GM18951 (cell line): ENCODE results near the gene NHSL1.

ENCODE experiments used
- POLR2A ChIP-seq: IDR thresholded peaks from 4 replicates; pipeline ENCODE4 v1.6.1; 2011; ENCODE audit warnings: mild to moderate bottlenecking; ENCODE audit not compliant: insufficient read length, insufficient read depth; ENCODE audit errors: extremely low read depth
- in situ Hi-C: fragments of 300-500 bp; cut with MboI; formaldehyde crosslinking; loops from one replicate; pipeline ENCODE4 v1.12.0; 2022; ENCODE audit warnings: low sequenced_read_pairs, mixed read lengths, inconsistent platforms; ENCODE audit not compliant: unreplicated experiment

The NHSL1 gene

GRCh38 chr6:138382498-138383265 lies 116.6 kb downstream of the NHSL1 start:
- in situ Hi-C loops, result loop anchor here (10.0 kb wide), 1 partner anchor 138 kb away; no protein-coding TSS in a partner anchor
- no peak for TF ChIP-seq POLR2A

GRCh38 chr6:138378463-138378862 lies 120.8 kb downstream of the NHSL1 start:
- TF ChIP-seq POLR2A, result no peak
- in situ Hi-C loops, result no loop called here

- in situ Hi-C loops, result no loop called here
These were observed 121.5 kb downstream of the NHSL1 start, which contains the start of gene SMIM28 for GRCh38 chr6:138377844-138378243. Gene SMIM28, plus strand, starts transcription at chr6:138377905. Its CDS starts 168 bp downstream, at chr6:138378073.

GRCh38 chr6:138377042-138377441 lies 122.3 kb downstream of the NHSL1 start:
- no peak for TF ChIP-seq POLR2A
- in situ Hi-C loops, result no loop called here

More at GRCh38 chr6:138377844-138378243, 121.5 kb downstream of the NHSL1 start, which contains the start of gene SMIM28:
- TF ChIP-seq POLR2A, result no peak

GRCh38 chr6:138374815-138375214 lies 124.5 kb downstream of the NHSL1 start:
- in situ Hi-C loops, result no loop called here
- no peak for TF ChIP-seq POLR2A

- in situ Hi-C loops, result no loop called here
- TF ChIP-seq POLR2A, result no peak
These were observed 125.1 kb downstream of the NHSL1 start for GRCh38 chr6:138374230-138374629.

GRCh38 chr6:138372711-138373463 lies 126.4 kb downstream of the NHSL1 start:
- in situ Hi-C loops, result no loop called here
- no peak for TF ChIP-seq POLR2A
